Activated naive CD8-positive, alpha-beta T cell treated with anti-CD3 and anti-CD28 coated beads, Interleukin-2, amount 50 U/mL, for 16 hours (primary cell): ENCODE measurements around the gene RALGPS2.

Experiments used
- DNase-seq: peaks from one replicate; pipeline ENCODE4 v3.0.0-alpha.2; 2020; ENCODE audit warnings: low read depth, low spot score

The RALGPS2 gene, protein sequence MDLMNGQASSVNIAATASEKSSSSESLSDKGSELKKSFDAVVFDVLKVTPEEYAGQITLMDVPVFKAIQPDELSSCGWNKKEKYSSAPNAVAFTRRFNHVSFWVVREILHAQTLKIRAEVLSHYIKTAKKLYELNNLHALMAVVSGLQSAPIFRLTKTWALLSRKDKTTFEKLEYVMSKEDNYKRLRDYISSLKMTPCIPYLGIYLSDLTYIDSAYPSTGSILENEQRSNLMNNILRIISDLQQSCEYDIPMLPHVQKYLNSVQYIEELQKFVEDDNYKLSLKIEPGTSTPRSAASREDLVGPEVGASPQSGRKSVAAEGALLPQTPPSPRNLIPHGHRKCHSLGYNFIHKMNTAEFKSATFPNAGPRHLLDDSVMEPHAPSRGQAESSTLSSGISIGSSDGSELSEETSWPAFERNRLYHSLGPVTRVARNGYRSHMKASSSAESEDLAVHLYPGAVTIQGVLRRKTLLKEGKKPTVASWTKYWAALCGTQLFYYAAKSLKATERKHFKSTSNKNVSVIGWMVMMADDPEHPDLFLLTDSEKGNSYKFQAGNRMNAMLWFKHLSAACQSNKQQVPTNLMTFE

DNA sequence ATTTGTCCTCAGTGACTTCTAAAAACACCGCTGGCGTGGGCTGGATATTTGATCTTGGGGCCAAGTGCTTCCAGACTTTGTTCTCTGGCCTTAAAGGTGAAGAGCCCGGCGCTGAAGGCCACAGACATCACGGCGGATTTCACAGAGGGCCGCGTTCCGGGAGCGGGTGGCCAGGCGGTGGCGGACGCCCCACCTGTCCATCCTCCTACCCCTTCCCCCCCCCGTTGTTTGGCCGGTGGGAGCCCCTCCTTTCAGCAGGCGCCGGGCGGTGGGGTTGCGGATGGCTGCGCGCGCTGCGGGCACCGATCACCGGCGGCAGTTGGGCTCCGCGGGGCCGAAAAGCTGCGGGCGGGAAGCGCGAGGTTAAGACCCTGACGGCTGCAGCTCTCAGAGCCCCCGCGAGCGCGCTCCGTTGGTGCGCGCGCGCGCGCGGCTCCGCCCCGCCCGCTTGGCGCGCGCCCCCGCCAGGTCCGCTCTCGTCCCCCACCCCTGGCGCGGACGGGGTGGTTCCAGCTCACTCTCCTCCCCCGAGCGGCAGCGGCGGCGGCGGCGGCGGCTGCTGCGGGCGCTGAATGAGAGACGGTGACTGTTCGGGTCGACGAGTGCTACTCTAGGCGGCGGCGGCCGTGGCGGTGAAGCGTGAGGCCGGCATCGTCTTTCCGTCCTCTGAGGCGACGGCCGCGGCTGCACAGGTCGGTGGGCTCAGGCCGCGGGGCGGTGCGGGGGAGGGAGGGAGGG, at the start of gene RALGPS2:
RALGPS2 (plus strand) TSS at position 517 of the 738 bp plus-strand sequence. CDS start 51,521 bp downstream, outside the sequence.
- DNase-seq: peak; percentile 32

DNA sequence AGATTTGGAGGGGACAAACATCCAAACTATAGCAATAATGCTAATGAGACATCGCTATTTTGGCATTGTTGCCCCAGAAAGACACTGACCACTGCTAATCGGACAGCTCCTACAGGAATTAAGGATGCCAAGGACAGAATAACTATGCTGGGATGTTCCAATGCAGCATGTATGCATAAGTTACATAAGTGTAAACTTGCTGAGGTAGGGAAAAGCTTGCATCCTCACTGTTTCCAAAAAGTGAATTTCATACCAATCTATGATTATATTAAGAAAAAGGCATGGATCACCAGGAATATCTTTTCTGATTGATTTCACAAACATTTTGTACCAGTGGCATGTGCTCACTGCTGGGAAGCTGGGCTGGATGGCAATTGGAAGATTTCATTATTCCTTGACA, 45.8 kb upstream of the RALGPS2 start:
- DNase-seq: no peak

DNA sequence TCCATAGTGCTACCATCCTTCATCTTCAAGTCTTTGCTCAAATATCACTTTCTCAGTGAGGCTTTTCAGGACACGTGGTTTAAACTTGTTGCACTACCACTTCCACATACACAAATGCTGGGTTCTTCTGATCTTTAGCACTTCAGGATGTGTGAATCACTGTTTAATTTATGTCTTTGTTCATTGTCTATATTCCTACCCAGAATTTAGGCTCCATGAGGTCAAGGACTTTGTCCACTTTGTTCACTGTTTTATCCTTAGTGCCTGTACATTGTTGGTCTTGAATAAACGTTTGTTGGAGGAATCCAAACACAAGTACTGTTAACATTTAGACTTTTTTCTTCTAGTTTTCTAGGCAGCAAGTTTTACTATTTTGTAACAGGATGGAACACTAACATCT, 42.6 kb upstream of the RALGPS2 start:
- DNase-seq: no peak

DNA sequence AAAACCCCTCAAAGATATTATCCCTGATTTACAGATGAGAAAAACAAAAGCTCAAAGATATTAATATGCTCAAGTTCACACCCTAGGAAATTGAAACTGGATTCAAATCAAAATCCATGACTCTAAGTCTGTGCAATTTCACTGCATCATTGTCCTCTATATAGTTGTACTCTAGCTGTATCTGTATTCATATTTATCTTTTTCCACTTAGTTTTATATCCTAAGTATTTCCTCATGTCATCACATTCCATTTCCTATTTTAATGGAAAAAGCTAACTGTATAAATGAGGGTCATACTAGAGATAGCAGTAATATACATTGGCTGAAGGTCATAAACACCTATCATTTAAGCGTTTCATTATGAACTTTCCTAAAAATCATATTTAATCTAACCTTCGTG, 42.2 kb upstream of the RALGPS2 start:
- no peak for DNase-seq

DNA sequence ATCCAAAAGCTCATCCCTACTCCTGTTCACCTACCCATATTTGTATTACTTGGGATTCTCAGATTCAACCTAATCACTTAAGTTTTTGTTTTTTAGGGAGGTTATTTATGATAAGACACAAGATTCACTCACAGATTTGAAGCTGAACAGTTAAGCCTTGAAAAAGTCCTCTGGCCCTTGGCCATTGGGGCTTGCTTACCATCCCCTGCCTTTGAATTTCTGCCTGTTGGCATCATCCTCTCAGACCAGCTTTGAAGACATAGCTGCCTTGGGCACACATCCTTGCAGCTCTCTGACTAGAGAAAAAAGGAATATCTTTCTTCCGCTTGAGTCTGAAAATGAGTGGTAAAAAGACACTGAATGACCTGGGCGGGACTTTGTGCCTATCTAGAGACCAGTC, 41.8 kb upstream of the RALGPS2 start:
- DNase-seq: no peak

DNA sequence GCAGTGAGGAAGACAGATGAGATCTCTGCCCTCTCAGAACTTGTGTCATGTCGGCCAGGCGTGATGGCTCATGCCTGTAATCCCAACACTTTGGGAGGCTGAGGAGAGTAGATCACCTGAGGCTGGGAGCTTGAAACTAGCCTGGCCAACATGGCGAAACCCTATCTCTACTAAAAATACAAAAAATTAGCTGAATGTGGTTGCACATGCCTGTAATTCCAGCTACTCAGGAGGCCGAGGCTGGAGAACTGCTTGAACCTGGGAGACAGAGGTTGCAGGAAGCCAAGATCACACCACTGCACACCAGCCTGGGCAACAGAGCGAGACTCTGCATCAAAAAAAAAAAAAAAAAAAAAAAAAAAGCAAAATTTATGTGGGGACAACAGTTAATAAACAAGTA, 40.9 kb upstream of the RALGPS2 start:
- no peak for DNase-seq

DNA sequence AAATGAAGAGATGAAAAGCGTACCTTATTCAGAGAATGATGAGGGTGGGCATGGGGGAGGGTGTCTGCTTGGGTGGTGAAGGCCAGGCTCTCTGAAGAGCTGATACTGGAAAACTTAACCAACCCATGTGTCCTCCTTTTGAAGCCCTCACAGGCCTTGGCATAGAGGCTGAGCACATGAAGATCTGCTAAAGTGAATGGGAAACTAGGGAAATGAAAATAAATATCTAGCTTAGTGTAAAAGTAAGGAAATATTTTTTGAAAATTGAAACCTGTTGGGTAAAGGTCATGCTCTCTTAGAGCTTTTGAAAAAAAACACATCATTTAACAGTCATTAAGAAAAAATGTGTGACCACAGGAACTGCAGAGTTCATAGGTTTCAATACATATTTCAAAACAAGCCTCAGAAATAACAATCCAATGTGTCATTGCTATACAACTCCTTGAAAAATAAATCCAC, 40.5 kb upstream of the RALGPS2 start:
- DNase-seq: no peak

DNA sequence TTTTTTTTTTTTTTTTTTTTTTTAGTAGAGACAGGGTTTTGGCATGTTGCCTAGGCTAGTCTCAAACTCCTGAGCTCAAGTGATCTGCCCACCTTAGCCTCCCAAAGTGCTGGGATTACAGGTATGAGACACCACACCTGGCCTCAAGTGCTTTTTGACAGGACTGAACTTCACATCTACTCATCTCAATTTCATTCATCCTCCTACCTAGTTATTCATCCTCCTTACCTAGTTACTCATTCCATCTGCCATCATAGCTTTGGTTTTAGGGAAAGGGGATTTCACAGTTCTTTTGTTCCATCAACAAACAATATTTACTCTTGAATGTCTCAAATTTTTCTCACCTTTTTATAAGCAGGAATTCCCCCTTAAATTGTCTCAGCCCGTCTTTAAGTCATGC, 38.6 kb upstream of the RALGPS2 start:
- no peak for DNase-seq

DNA sequence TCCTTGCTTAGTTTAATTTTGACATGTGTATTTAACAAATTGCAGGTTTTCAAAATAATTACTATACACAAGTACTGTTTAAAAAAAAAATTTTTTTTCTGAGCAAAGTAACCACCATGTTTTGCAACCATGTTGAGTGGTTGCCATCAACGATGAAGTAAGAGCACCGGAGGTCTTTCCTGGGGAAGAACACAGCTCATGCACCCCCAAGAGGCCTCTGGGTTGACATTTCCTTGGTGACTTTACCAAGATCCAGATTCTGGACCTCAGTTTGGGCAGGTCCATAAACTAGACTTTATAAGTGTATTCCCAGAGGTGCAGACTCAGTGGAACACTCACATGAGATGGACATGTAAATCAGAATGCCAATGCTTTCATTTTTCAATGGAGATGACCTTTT, 36.8 kb upstream of the RALGPS2 start:
- no peak for DNase-seq

DNA sequence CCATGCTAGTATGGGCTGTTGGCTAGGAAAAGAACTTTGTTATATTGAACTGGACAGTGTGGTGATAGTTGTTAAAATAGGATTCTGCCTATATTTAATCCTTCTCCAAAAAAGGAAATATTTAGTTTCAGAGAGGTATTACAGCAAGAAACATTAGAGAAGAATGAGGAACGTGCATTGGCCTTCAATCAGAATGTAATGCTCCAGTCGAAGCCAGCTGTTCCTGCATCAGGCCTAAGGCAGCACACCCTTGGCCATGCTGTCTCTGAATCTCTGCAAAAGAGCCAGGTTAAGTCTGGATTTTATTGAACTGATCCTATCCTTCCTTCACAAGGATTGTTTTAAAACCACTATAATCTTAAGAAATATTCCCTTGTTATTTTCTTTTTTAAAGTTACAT, 35.3 kb upstream of the RALGPS2 start:
- no peak for DNase-seq

DNA sequence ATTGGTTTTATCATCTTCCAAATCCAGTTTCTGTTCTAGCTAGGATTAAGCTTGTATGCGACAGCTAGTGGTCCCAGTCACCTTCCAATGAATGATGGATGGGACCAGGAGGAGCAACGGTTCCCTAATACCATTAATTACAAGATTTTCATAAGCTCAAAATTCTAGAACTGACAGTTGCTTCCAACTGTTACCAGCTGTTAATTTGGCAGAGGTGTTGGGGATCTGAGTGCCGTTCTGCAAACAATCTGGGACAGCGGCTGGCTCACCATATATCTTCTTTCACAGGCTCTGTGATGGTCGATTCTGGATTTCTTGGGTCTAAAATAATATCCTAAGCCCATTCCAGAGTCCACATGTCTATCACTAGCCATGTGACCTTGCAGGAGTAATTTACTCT, 34.5 kb upstream of the RALGPS2 start:
- no peak for DNase-seq

DNA sequence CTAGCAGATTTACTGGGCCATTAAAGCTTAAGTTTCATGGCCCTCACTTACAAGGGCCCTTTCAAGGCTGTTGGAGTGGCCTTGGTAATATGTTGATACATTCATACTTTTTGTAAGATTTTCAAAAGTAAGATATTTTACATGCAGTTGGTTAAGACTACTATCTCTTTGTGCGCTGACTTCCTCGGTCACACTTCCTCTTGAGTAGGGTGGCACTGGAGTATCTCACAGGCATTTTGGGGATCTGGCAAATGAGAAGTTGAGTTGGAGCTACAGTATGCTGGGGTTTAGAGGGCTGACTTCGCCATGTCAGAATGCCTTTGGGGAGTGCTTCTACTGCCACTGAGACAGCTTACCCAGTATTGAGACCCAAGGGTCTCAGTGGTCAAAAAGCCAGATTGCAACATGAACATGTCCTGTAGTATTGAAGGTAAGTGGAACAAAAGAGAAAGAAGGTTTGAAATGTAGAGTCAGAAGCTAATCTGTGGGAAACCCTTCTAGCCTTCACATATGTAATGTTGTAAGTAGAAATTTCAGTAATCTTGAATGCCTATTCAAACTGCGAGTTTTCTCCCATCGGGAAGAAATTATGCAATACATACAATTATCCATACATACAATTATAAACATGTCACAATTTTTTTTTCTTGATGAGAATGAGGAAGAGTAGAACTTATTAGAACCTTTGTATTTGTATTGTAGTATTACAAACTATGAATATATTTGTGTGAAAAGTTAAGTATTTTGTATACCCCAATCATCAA, 32.3 kb upstream of the RALGPS2 start:
- no peak for DNase-seq

DNA sequence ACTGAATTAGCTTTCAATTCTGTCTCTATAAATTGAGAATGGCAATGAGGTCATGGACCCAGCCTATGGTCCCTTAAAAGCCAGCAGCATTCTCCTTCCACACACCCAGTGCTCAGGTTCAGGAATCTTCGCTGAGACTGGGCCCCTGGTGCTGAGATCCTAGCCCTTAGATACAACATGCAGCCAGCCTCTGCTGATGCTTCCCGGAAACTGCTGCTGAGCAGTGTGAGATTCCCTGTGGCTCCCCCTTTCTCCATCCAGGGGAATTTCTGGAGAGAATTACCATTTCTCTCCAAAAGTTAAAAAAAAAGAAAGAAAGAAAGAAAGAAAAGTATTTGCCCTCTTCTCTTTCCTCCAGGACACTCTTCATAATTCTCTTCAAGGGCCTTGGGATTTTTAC, 31.7 kb upstream of the RALGPS2 start:
- DNase-seq: no peak

DNA sequence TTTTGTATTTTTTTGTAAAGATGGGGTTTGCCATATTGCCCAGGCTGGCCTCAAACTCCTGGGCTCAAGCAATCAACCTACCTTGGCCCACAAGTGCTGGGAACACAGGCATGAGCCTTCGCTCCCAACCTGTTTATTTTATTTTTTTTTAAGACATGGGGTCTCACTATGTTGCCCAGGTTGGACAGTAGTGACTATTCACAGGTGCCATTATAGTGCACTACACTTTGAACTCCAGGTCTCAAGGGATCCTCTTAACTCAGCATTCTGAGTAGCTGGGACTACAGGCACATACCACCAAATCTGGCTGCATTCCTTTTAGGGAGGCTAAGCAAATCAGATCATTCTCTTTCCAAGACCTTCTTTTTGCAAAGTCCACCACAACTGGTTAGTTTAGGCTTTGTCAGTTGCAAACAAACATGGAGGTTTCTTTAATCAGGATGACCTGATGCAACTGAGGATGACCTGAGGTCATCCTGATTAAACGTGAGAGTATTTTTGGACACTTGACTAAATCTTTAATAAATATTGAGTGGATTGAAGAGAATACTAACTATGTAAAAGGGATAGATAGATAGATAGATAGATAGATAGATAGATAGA, 30.0 kb upstream of the RALGPS2 start:
- no peak for DNase-seq

DNA sequence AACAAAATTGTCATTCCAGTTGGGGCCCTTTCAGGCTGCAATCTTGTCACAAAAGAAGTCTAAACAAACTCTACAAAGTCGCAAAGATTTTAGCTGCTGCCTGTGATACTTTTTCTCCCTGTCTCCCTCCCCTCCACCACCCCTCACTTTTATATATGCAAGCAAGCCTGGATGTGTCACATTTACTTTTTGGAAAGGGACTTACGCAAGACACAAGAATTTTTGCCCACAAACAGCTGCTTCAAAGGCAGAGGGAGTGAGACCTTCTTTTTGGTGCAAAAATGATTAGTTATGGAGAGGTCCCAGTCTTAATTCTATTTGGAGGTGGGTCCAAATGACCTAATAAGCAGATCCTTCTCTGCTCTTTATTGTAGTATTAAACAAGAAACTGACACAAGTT, 22.9 kb upstream of the RALGPS2 start:
- DNase-seq: no peak

DNA sequence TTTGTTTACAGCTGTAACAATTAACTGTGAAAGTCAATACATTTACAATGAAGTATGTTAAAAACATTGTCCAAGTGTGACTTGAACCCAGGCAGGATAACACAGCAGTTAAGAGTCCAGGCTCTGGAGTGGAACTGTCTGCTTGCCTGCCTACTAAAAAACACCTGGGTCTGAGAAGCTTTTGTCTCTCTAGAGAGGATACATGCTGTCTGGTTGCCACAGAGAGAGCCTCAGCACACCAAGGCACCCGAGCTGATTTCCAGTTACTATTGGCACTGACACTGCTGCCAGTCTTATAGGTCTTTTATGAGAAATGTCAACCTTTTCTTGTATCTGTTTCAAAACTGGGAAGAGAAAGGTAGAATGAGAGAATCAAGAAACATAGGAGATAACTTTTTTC, 20.2 kb upstream of the RALGPS2 start:
- no peak for DNase-seq

DNA sequence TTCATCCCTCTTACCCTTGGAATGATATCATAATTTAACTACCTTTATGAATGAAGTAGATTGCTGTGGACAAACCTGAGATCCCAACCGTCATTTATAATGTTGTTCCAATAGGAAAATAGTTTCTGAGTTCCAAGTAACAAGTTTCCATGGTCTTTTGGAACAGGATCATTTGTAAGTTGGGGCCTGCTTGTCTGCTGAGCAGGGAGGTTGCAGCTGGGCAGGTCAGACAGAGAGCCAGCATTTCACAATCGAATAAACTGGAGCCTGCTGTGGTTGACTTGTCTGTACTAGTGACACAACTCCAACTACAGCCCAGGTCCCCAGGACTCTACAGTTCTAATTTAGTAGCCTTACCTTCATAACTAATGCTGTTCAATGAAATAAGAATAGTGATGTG, 18.6 kb upstream of the RALGPS2 start:
- no peak for DNase-seq

DNA sequence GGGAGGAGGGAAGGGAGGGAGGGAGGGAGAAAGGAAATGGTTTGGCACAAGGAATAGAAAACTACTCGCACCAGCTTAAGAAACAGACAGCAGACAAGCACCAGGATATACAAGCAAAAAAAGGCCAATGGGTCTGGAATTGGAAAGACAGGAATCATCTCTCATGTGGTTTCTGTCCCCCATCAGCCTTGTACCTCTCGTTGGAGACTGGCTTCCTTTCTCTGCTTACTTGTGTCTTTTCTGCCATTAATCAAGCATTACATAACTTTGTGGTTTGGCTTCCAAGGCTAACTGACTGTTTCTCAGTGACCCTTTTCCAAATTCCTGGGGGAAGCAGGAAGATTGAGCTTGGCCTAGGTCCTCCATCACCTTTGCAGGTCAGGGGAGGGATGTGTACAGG, 11.8 kb upstream of the RALGPS2 start:
- no peak for DNase-seq

DNA sequence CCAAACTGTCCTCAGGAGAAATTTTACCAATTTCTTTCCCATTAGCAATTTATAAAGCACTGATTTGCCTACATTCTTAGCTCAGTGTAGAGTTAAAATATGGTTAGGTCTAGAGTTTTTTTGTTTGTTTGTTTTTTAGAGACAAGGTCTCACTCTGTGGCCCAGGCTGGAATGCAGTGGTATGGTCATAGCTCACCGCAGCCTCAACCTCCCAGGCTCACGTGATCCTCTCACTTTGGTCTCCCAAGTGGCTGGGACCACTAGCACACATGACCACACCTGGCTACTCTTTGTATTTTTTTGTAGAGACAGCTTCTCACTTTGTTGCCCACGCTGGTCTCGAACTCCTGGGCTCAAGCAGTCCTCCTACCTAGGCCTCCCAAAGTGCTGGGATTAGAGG, 10.6 kb upstream of the RALGPS2 start:
- DNase-seq: no peak

DNA sequence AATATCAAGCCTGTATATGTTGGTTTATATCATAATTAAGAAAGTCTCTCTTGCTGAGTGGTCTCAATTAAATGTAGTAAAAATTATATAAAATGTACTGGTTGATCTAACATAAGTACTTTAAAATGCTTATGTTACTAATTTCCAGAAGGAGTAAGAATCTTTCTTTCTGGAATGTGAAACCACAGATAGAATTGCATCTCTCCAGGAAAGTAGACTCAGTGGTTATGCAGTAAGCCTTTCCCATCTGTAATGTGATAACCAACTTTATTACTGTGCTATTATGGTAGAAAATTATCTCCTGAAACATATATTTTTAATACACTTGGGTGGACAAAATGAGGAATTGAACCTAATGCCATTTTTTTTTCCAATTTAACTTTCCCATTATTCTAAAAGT, 8.9 kb upstream of the RALGPS2 start:
- no peak for DNase-seq

DNA sequence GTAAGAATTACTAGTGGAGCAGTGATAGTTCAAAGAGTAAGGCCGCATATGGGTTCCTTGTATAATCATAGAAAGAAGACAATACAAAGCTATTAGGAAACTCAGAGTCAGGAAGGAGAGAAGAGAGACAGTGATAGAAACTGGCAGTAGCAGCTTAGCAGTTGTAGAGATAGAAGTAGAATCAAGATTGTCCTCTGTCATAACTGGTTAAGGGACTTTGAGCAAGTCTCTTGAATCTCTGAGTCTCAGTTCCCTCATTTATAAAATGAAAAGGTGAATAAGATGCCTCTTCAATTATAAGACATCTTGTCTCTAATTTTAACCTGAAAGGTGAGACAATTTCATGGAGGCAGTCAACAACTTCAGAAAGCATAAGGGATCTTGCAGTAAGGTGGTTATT, 6.5 kb upstream of the RALGPS2 start:
- no peak for DNase-seq

DNA sequence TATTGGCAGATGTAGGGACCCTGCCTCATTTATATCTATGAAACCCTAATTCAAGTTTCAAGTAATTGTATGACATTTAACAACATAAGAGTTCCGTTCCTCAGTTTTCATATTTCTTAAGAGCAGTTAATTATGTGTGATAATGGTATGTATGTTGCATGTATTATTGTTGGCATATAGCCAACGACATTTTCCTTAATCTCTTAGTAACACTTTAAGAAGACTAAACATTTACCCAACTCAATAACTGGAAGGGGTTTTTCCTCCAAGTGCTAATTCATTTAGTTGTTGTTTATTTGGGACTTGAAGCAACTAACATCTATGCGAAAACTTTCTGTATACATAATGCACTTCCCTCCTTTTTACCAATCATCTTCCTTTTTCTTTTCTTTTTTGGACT, 1.5 kb upstream of the RALGPS2 start:
- no peak for DNase-seq
